ENCODE results near the gene DHX35.

DHX35 gene, protein sequence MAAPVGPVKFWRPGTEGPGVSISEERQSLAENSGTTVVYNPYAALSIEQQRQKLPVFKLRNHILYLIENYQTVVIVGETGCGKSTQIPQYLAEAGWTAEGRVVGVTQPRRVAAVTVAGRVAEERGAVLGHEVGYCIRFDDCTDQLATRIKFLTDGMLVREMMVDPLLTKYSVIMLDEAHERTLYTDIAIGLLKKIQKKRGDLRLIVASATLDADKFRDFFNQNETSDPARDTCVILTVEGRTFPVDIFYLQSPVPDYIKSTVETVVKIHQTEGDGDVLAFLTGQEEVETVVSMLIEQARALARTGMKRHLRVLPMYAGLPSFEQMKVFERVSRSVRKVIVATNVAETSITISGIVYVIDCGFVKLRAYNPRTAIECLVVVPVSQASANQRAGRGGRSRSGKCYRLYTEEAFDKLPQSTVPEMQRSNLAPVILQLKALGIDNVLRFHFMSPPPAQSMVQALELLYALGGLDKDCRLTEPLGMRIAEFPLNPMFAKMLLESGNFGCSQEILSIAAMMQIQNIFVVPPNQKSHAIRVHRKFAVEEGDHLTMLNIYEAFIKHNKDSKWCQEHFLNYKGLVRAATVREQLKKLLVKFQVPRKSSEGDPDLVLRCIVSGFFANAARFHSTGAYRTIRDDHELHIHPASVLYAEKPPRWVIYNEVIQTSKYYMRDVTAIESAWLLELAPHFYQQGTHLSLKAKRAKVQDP

DNA sequence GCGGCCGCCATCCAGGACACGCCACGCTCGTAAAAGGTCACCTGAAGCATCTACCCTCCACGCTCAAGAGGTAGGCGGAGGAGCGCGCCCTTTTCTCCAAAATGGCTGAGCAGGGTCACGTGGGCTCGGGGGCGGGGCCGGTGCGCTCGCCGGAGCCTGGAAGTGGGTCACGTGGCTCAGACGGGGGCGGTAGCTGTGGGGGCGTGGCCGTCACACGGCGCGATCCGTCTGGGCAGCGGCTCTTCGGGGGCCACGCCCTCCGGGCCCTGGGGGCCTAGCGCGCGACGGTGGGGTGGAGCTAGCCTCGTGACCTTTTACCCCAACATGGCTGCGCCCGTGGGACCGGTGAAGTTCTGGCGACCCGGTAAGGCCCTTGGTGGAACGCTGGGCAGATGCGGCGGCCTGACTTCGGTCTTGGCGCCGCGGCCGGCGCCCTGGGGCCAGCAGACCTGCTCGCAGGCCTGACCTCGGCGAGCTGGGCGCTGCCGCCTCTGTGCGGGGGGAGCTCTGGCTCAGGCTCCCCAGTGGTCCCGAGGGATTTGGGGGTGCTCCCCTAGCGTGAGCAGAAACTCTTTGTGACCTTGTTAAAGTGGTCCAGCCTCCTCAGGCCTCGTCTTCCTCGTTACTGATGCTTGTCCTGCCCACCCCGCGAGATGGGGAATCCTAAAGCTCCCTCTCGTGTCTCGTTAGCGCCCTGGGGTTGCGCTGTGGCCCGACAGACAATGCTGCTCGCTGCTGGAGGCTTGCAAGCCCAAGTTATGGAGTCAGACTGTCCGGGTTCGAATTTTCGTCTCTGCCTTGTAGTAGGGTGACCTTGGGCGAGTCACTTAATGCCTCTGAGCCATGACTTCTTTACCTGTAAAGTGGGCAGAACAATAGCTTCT, at the start of gene DHX35:
Gene DHX35 (plus strand): TSS at position 301 of the 884 bp plus-strand sequence. CDS start 24 bp downstream, at position 325.
- peak; percentile 97 for DNase-seq (ENCODE audit: low read depth)

DNA sequence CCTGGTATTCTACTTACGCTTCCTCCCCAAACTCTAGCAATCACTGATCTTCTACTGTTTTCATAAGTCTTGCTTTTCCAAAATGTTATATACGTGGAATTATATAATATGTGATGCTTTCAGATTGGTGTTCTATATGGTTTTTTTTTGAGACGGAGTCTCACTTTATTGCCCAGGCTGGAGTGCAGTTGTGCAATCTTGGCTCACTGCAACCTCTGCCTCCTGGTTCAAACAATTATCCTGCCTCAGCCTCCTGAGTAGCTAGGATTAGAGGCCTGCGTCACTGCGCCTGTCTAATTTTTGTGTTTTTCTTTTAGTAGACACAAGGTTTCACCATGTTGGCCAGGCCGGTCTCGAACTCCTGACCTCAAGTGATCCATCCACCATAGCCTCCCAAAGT, 46.8 kb upstream of the DHX35 start:
- DNase-seq (ENCODE audit: low read depth), result no peak

DNA sequence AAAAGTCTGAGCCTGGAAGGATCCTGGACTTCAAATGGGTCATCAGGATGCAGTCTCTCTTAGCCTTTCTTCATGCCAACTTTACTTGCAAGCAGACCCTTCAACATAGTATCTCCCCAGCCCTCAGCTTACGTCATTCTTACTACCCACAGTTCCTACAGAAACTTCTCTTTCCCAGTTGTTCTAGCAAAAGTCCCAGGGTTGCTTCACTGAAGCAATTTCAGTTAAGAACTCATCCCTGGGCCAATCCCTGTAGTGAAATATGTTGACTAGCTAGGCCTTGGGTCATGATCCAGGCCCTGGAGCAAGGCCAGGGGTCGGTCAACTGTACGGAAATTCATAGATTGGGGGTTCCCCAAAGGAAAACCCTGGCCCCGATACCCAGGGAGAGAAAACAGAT, 44.5 kb upstream of the DHX35 start:
- DNase-seq (ENCODE audit: low read depth), result no peak

DNA sequence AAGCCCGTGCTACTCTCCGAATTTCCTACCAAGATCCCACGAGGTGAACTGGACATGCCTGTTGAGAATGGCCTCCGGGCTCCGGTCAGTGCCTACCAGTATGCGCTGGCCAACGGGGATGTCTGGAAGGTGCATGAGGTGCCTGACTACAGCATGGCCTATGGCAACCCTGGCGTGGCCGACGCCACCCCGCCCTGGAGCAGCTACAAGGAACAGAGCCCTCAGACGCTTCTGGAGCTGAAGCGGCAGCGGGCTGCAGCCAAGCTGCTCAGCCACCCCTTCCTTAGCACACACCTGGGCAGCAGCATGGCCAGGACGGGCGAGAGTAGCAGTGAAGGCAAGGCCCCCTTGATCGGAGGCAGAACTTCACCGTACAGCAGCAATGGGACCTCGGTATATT, 44.0 kb upstream of the DHX35 start:
- no peak for DNase-seq (ENCODE audit: low read depth)

DNA sequence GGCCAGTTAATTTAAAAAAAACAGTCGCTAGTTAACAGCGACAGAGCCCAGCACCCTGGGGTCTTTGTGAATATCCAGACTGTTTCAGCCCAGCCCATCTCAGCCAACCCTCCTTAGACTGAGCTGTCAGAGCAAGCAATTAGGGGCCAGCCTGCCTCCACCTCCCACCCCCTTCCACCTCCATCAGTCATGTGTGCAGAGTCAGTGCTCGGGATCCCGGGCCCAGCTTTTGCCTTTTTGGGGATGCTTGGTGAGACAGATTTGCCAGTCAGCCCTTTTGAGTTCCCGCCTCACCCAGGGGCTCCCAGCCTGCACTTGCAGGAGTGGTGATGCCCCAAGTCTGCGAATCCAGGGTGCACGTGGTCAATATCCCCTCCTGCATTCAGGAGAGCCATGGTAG, 42.5 kb upstream of the DHX35 start:
- no peak for DNase-seq (ENCODE audit: low read depth)

DNA sequence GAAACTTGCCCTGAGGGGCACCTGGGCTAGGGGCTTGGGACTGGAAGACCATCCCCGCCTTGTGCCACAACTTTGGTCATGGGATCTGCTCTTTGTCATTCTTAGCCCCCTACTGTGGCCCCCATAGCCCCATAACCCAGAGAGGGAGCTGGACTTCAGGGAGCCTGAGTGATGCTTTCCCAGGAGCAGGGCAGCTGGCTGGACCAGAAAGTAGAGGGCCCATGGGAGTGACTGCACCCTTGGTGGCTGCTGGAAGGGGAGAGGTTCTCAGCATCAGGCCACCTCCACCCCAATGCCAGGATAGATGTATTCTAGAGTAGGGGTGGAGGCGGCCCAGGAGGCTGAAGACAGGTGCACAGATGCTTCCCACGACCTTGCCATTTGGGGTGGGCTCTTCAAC, 41.7 kb upstream of the DHX35 start:
- no peak for DNase-seq (ENCODE audit: low read depth)

DNA sequence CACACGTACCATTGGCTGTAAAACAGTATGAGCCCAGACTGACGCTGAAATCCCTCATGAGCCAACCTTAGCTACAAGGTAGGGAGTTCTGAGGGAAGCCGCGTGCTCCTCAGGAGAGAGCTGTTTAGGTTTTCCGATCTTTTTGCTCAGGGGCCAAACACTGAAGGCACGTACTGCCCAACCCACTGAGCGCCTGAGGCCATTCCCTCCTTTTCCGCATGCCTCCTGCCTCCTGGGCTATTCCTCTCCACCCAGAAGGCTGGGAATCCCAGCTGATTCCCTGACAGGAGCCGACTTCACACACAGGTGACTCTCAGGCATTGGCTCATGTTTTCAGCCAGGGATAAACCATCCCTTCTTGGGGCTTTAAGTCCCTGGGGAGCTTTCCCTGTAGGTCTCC, 41.3 kb upstream of the DHX35 start:
- DNase-seq (ENCODE audit: low read depth), result no peak

DNA sequence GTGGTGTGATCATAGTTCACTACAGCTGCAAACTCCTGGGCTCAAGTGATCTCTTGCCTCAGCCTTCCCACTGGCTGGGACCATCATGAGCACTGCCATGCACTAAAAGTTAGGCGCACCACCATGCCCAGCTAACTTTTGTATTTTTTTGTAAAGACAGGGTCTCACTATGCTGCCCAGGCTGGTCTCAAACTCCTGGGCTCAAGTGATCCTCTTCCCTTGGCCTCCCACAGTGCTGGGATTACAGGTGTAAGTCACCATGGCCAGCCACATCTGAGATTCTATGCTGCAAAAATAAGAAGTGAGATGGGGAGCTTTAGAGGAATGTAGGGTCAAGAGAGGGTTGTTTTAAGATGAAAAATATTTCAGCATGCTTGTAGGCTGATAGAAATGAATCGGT, 37.4 kb upstream of the DHX35 start:
- DNase-seq (ENCODE audit: low read depth), result no peak

DNA sequence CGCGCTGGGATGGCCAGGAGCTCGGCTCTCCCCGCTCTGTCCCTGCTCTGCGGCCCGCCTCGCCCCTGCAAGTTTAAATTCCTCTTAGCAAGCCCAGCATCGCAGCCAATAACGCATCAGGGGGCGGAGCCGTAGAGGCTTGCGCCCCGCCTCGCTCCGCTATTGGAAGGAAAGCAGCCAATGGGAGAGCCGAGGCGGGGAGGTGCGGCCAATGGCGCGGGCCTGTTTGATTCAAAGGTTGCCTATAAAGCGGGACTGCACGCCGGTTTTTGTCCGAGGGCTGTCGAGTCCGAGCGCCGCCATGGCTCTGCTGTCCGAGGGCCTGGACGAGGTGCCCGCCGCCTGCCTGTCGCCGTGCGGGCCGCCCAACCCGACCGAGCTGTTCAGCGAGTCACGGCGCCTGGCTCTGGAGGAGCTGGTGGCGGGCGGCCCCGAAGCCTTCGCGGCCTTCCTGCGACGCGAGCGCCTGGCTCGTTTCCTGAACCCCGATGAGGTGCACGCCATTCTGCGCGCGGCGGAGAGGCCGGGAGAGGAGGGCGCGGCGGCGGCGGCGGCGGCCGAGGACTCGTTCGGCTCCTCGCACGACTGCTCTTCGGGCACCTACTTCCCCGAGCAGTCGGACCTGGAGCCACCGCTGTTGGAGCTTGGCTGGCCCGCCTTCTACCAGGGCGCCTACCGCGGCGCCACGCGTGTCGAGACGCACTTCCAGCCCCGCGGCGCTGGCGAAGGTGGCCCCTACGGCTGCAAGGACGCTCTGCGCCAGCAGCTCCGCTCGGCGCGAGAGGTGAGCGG, 35.8 kb upstream of the DHX35 start, which contains the start of gene FAM83D:
Gene FAM83D (plus strand): TSS at position 276 of the 792 bp plus-strand sequence. CDS start 26 bp downstream, at position 302.
- peak; percentile 99 for DNase-seq (ENCODE audit: low read depth)

DNA sequence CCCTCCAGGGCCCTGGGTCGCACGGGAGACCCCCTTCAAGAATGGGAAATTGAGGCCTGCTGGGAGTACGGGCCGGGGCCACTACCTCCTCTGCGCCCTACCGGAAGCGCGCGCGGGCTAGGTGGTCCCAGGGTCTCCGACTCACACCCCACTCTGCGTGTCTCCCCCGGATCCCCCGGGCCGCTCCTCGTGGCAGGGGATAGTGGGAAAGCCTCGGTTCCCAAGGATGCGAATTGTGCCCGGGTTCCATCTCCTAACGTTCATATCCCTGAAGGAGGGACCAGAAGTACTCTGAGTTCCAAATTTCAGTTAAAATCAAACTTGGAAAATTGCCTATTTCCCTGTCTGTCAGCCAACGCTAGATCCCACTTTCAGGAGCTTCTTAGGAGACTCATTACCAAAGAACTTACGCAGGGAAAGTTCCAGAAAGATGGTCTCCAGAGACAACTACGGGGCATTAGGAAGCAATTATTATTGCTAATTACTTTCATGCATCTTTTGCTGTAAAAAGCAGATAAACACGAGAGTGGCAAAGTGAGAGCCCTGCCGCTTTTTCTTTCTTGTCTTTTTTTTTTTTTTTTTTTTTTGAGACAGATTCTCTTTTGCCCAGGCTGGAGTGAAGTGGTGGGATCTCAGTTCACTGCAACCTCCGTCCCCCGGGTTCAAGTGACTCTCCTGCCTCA, 35.1 kb upstream of the DHX35 start:
- DNase-seq (ENCODE audit: low read depth), result peak; percentile 22

DNA sequence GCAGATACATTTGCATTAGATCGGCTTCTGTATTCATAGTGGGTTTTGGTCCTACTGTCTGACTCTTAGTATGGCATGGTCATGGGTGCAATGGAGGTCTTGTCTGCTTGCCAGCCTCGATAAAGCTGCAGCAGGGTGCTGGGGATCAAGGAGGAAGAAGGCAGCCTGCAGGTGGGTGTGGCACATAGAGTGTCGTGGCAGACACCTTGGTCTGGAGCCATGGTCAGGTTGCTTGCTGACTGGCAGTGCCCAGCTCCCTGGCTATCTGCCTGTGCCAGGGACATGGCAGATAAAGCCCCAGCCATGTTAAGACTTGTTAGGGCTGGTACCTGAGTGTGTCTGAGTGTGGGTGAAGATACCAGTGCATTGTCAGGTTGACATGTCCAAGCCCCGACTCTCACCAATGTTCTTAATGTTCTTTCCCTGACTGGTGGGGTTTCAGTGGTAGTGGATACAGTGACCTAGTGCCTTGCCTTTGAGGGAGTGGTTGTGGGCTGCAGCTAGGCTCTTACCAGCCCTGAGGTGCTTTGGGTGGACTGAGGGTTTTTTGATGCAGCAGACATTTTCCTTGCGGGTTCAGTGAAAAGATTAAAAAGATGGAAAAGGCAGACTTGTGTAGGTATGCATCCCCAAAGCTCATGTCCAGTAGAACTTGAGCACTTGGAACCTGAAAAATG, 34.1 kb upstream of the DHX35 start:
- no peak for DNase-seq (ENCODE audit: low read depth)

DNA sequence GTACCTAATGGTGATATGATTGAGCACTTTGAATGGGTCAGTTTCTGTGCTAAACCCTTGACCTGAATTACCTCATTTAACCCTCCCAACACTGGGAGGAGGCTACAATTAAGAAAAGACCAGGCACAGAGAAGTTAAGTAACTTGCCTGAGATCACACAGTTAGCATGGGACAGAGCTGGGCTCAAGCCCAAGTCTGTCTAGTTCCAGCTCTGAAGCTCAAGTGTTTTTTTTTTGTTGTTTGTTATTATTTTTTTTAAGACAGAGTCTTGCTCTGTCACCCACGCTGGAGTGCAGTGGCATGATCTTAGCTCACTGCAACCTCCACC, 31.9 kb upstream of the DHX35 start:
- no peak for DNase-seq (ENCODE audit: low read depth)

DNA sequence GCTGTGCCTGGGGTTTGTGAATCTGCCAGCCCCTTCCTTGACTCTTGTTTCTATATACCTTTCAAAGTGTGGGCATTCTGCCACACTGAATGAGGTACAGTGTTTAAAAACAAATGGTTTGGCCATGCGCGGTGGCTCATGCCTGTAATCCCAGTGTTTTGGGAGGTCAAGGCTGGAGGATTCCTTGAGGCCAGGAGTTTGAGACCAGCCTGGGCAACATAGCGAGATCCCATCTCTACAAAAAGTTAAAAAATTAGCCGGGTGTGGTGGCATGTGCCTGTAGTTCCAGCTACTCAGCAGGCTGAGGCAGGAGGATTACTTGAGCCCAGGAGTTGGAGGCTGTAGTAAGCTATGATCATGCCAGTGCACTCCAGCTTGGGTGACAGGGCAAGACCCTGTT, 30.2 kb upstream of the DHX35 start:
- DNase-seq (ENCODE audit: low read depth), result no peak

DNA sequence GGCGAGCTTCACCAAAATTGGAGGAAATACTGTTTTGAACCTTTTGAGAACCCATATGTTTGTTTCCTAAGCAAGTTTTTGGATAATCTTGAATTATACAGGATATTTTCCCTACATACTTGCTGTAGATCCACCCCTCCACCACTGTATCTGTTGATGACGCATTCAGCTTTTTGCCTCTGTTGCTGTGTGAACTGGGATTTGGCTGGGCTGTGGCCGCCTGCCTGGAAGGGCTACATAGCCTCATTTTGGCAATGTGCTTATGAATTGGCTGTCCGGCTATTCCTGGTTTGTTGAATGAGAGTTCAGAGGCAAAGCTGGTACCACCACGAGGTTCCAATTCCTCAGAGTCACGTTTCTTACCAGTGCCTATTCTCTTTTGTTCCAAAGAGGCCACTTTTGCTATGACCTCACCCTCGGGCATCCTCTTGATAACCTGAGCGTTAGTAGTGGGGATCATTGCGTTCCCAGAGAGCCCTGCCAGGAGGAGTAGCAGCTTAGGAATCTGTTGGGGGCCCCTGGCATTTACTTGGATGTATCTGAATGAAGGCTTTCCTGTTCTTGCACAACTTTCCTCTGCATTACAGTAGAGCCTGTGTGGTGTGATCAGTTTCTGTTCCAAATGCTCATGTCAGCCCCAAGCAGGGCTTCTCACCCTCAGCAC, 29.6 kb upstream of the DHX35 start:
- peak; percentile 83 for DNase-seq (ENCODE audit: low read depth)

DNA sequence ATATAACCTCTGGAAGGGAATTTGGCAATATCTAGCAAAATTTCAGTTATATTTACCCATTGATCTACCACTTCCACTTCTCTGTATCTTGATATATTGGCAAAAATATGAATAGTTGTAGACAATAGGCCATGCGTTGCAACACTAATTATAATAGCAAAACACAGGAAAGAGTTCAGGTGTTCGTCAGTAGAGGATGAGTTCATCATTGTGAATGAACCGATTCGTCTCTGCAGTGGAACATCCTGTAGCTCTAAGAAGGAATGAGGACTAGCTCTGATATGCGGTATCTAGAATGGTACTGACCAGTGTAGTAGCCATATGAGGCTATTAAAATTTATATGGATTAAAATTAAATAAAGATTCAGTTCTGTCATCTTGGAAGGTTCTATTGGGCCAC, 27.6 kb upstream of the DHX35 start:
- DNase-seq (ENCODE audit: low read depth), result no peak

DNA sequence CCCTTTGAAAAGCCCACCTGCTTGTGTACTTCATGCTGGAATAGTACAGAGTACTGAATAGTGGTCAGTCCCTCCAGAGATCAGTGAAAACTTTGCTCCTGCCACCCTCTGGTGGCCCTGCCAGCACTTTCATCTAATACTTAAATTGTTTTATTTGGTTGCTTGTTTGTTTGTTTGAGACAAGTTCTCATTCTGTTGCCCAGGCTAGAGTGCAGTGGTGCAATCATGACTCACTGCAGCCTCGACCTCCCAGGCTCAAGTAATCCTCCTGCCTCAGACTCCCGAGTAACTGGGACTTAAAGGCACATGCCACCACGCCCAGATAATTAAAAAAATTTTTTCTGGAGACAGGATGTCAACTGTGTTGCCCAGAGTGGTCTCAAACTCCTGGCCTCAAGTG, 26.9 kb upstream of the DHX35 start:
- DNase-seq (ENCODE audit: low read depth), result peak; percentile 47

DNA sequence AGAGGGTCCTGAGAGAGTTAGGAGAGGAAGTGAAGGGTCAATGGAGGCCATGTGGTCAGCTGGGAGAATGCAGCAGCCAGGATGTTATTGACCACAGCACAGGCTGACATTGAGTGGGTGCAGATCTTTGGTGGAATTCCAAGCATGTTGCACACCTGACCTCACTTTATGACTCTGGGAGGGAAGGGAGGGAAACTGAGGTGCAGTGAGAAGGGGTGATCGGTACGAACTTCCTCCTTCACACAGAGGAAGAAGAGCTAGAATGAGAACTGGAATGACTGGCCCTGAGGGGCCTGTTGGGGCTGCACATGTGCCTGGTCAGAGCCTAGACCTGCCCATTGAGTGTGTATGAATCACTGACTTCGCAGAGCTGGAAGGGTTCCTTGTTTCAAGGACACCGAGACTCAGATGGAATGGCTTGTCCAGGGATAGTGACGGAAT, 26.2 kb upstream of the DHX35 start:
- peak; percentile 44 for DNase-seq (ENCODE audit: low read depth)

DNA sequence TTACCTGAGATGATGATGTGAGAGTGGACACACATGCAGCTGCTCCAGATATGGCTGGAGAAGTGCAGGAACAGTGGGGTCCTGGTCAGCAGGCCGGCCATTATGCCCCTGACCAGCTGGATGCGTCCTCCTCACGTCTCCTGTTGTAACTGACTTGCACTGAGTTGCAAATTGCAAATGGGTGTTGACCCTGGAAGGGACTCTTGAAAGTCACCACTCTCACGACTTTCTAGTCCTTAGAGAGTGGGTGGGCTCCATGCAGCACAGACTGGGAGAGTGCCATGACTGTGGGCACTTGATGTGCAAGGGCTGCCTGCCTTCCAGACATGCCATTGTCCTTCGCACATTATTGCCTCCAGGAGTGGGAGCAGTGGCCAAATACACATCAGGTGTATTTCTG, 25.1 kb upstream of the DHX35 start:
- DNase-seq (ENCODE audit: low read depth), result no peak

DNA sequence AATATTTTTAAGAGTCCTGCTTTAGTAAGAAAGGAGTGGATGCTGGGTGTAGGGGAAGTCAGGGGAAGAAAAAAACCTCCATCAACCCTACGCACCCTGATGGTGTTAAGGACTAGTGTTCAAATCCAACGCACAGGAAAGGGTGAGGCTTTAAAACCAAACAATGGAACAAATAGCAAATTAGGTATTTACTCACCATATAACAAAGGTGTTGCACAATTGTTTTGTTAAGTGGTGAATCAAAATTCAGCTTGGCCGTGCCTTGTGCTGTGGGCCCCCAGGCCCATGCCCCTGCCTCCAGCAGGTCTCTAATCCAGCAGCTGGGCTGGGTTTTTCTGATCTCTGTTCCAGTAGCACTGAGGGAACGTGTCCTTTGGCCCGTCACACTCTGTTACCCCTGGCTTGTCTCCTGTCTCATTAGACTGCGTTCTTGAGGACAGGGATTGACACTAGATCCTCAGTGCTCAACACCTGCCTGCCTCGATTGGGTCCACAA, 24.1 kb upstream of the DHX35 start:
- DNase-seq (ENCODE audit: low read depth), result no peak

DNA sequence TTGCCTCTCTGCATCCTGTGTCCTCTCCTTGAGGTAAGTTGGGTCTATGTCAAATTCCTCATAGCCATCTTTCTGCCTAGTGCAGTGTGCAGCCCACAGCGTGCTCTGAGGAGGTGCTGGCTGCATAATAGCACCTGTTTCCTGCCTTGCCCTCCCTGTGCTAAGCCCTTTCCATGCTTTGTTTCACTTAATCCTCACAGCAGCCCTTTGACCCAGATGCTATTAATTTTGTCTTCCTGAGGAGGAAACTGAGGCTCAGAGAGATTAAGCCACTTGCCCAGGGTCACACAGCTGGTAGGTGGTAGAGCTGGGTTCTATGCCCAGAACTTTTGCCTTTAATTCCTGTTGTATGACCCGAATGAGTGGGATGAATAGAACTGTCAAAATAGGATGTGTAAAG, 22.5 kb upstream of the DHX35 start:
- DNase-seq (ENCODE audit: low read depth), result no peak

Data from iris pigment epithelial cell (primary cell).